K562 (cell line): Measurements from ENCODE around the gene CRYBG2. TPM values are rescaled to one million over a fixed set of nuclear protein-coding genes. Genes with fewer than 3 reads are reported as not detected.
A peak's percentile ranks its signal among the peaks of the same experiment; 100 is the strongest.

Source experiments
- ARID2 ChIP-seq: fragments of 450-650 bp; IDR thresholded peaks from 2 replicates; pipeline ENCODE4 v1.6.1; 2017; ENCODE audit warnings: antibody characterized with exemption, mild to moderate bottlenecking
- CEBPB ChIP-seq: fragments of 450-650 bp; IDR thresholded peaks from 2 replicates; pipeline ENCODE4 v1.6.1; 2016; ENCODE audit warnings: missing genetic modification characterization, missing compliant biosample characterization
- HLTF ChIP-seq: fragments of 450-650 bp; IDR thresholded peaks from 2 replicates; pipeline ENCODE4 v1.6.1; 2016
- MEIS2 ChIP-seq: fragments of 450-650 bp; IDR thresholded peaks from 2 replicates; pipeline ENCODE4 v1.6.1; 2014; ENCODE audit warnings: mild to moderate bottlenecking; ENCODE audit not compliant: partially characterized antibody
- NCOA2 ChIP-seq, 2 experiments: fragments of 450-650 bp; IDR thresholded peaks; 2 replicates each; pipeline ENCODE4 v1.6.1; 2018; ENCODE audit warnings: mild to moderate bottlenecking in 2 of 2, moderate library complexity in 1 of 2; ENCODE audit not compliant: partially characterized antibody in 2 of 2
- PCBP1 ChIP-seq: fragments of 200-400 bp; formaldehyde crosslinking; IDR thresholded peaks from 2 replicates; pipeline ENCODE4 v1.6.1; 2018; ENCODE audit warnings: mild to moderate bottlenecking, low read depth, low read length; ENCODE audit not compliant: poor library complexity, severe bottlenecking
- RAD21 ChIP-seq, 2 experiments: fragments of 250-450 bp in 1 of 2; fragments of 450-650 bp in 1 of 2; sonication (Bioruptor Pico) in 1 of 2; formaldehyde crosslinking in 1 of 2; IDR thresholded peaks in 1 of 2; conservative IDR thresholded peaks in 1 of 2; 2 replicates each; pipeline versions ENCODE4 v1.4.0 to v1.8.0; 2020 to 2022; ENCODE audit warnings: mild to moderate bottlenecking in 2 of 2, moderate library complexity in 1 of 2
- RBFOX2 ChIP-seq: fragments of 200-400 bp; formaldehyde crosslinking; IDR thresholded peaks from 2 replicates; pipeline ENCODE4 v1.6.1; 2017; ENCODE audit warnings: low read depth, mild to moderate bottlenecking, low read length, moderate library complexity
- RFX7 ChIP-seq: fragments of 250-450 bp; sonication (Bioruptor Pico); IDR thresholded peaks from 2 replicates; pipeline ENCODE4 v1.5.1; 2021; ENCODE audit warnings: mild to moderate bottlenecking
- SAFB ChIP-seq: fragments of 200-400 bp; formaldehyde crosslinking; IDR thresholded peaks from 2 replicates; pipeline ENCODE4 v1.6.1; 2017; ENCODE audit warnings: low read depth, low read length, borderline replicate concordance
- SMARCE1 ChIP-seq: fragments of 450-650 bp; IDR thresholded peaks from 2 replicates; pipeline ENCODE4 v1.7.1; 2016; ENCODE audit warnings: mild to moderate bottlenecking
- SOX6 ChIP-seq: fragments of 450-650 bp; IDR thresholded peaks from 2 replicates; pipeline ENCODE4 v1.6.1; 2014; ENCODE audit warnings: mild to moderate bottlenecking
- ZFP36 ChIP-seq: fragments of 150-350 bp; IDR thresholded peaks from 2 replicates; pipeline ENCODE4 v1.6.1; 2018; ENCODE audit warnings: low read length, low read depth; ENCODE audit not compliant: partially characterized antibody
- ZNF75A ChIP-seq: fragments of 450-650 bp; formaldehyde crosslinking; IDR thresholded peaks from 2 replicates; pipeline ENCODE4 v1.4.0; 2020; ENCODE audit warnings: mild to moderate bottlenecking
- ZNF785 ChIP-seq: fragments of 250-450 bp; sonication (Bioruptor Pico); IDR thresholded peaks from 2 replicates; pipeline ENCODE4 v1.4.0; 2020; ENCODE audit warnings: mild to moderate bottlenecking
- polyA plus RNA-seq, 8 experiments: library from polyadenylated mRNA; depleted of rRNA in 4 of 8; stranded (reverse) in 5 of 8; unstranded in 3 of 8; fragments of >200 nt; fragmentation: Nextera tagmentation in 2 of 8; fragmentation: Illumina TruSeq in 1 of 8; extraction: Ambion mirVana in 2 of 8; extraction: Trizol in 1 of 8; gene quantifications; 2 replicates each; pipeline versions ENCODE4 v1.2.1 to v1.2.3, GENCODE V29; 2011 to 2014; ENCODE audit warnings: inconsistent platforms in 1 of 8, missing spikeins in 1 of 8
- total RNA-seq, 7 experiments: library from RNA; depleted of rRNA in 6 of 7; stranded (reverse); fragments of >200 nt in 6 of 7; fragmentation: Illumina TruSeq in 2 of 7; extraction: Trizol in 2 of 7; gene quantifications; 2 replicates each; pipeline versions ENCODE4 v1.2.1 to v1.2.3, GENCODE V29; 2011 to 2021; ENCODE audit warnings: low replicate concordance in 1 of 7
- TF ChIP-seq, protein P1 (sequence below): fragments of 250-450 bp; sonication (Bioruptor Pico); IDR thresholded peaks from 2 replicates; pipeline ENCODE4 v1.8.0; 2022; ENCODE audit warnings: inconsistent platforms, mild to moderate bottlenecking, moderate library complexity, borderline replicate concordance
- TF ChIP-seq, protein P2 (sequence below): sonication (generic); IDR thresholded peaks from 2 replicates; pipeline ENCODE4 v1.6.1; 2016
- TF ChIP-seq, protein P3 (sequence below): fragments of 450-650 bp; IDR thresholded peaks from 2 replicates; pipeline ENCODE4 v1.7.0; 2016; ENCODE audit warnings: borderline replicate concordance
- TF ChIP-seq, protein P4 (sequence below): fragments of 450-650 bp; conservative IDR thresholded peaks from 2 replicates; pipeline ENCODE4 v1.6.1; 2016; ENCODE audit warnings: missing genetic modification characterization, low read depth, mild to moderate bottlenecking, missing compliant biosample characterization, moderate library complexity
- TF ChIP-seq, protein P5 (sequence below): fragments of 450-650 bp; IDR thresholded peaks from 2 replicates; pipeline ENCODE4 v1.6.1; 2018; ENCODE audit warnings: mild to moderate bottlenecking, low read depth; ENCODE audit not compliant: partially characterized antibody

The CRYBG2 gene
- total and polyA plus RNA-seq, 9 of the 15 experiments (the other 6 are each of a cell fraction or from before 2014, with no cell fraction given) = 0.39 to 8.5 (median 3.7) TPM

DNA sequence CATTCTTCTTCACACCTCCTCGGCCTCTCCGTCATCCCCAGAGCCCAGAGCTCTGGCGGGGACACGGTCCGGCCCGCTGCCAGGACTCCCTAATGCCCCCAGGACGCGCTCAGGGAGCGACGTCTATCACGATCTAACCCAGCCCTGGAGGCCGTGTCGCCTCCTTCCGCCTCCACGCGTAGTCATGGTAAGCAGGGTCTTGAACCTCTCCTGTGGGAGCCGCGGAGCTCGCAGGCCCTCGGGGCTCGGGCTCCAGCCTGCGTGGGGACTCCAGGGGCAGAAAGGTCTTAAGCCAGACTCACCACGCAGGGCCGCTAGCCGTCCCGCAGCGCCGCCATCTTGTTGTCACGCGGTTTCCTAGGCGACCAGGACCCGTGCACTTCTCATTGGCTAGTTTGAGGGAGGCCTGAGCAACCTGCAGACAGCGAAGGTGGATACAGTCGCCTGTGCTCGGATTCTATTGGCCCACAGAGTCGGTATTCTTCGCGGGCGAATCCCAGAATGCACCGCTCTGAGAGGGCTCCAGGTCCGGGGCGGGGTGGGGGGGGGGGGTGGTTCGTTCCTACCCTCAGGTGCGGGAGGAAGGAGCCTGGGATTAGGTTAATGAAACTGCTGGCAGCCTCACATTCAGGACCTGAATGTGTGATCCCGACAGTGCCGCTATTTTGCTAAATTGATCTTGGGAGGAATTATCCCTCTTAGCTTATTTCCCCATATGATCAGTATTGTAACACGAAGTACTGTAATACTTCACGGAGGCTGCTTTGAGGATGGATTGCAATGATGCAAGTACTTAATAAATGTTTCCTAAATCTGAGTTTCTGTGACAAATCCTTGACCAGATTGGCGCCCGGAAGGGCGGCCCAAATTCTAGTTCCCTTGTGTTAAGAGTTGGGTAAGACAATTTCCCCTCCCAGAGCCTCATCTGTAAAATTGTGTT, 47.4 kb downstream of the CRYBG2 start, which contains the start of gene UBXN11 (continued):
- TF ChIP-seq, protein P1, sequence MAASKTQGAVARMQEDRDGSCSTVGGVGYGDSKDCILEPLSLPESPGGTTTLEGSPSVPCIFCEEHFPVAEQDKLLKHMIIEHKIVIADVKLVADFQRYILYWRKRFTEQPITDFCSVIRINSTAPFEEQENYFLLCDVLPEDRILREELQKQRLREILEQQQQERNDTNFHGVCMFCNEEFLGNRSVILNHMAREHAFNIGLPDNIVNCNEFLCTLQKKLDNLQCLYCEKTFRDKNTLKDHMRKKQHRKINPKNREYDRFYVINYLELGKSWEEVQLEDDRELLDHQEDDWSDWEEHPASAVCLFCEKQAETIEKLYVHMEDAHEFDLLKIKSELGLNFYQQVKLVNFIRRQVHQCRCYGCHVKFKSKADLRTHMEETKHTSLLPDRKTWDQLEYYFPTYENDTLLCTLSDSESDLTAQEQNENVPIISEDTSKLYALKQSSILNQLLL (CRISPR knock-in tag) = no peak
- TF ChIP-seq RAD21 (CRISPR knock-in tag; conservative IDR thresholded peaks at IDR 0.05 in 1 of 2, IDR thresholded peaks at IDR 0.05 in 1 of 2) = no peak
- no peak for TF ChIP-seq RFX7
- TF ChIP-seq SOX6 = no peak
- TF ChIP-seq, protein P2, sequence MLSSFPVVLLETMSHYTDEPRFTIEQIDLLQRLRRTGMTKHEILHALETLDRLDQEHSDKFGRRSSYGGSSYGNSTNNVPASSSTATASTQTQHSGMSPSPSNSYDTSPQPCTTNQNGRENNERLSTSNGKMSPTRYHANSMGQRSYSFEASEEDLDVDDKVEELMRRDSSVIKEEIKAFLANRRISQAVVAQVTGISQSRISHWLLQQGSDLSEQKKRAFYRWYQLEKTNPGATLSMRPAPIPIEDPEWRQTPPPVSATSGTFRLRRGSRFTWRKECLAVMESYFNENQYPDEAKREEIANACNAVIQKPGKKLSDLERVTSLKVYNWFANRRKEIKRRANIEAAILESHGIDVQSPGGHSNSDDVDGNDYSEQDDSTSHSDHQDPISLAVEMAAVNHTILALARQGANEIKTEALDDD = no peak
- no peak for TF ChIP-seq ZNF75A (CRISPR knock-in tag)
- peak; percentile 45 for TF ChIP-seq MEIS2
- TF ChIP-seq ZFP36 = no peak
- TF ChIP-seq, protein P3, sequence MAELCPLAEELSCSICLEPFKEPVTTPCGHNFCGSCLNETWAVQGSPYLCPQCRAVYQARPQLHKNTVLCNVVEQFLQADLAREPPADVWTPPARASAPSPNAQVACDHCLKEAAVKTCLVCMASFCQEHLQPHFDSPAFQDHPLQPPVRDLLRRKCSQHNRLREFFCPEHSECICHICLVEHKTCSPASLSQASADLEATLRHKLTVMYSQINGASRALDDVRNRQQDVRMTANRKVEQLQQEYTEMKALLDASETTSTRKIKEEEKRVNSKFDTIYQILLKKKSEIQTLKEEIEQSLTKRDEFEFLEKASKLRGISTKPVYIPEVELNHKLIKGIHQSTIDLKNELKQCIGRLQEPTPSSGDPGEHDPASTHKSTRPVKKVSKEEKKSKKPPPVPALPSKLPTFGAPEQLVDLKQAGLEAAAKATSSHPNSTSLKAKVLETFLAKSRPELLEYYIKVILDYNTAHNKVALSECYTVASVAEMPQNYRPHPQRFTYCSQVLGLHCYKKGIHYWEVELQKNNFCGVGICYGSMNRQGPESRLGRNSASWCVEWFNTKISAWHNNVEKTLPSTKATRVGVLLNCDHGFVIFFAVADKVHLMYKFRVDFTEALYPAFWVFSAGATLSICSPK = no peak
- TF ChIP-seq SAFB = no peak
- TF ChIP-seq HLTF = no peak
- TF ChIP-seq, protein P4, sequence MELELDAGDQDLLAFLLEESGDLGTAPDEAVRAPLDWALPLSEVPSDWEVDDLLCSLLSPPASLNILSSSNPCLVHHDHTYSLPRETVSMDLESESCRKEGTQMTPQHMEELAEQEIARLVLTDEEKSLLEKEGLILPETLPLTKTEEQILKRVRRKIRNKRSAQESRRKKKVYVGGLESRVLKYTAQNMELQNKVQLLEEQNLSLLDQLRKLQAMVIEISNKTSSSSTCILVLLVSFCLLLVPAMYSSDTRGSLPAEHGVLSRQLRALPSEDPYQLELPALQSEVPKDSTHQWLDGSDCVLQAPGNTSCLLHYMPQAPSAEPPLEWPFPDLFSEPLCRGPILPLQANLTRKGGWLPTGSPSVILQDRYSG (tag) = 0 out of 2 replicates have a peak, but pooled peaks have one; percentile 28
- no peak for TF ChIP-seq ARID2
- peak; percentile 79 for TF ChIP-seq RBFOX2
- no peak for TF ChIP-seq ZNF785 (CRISPR knock-in tag)
- TF ChIP-seq, protein P5, sequence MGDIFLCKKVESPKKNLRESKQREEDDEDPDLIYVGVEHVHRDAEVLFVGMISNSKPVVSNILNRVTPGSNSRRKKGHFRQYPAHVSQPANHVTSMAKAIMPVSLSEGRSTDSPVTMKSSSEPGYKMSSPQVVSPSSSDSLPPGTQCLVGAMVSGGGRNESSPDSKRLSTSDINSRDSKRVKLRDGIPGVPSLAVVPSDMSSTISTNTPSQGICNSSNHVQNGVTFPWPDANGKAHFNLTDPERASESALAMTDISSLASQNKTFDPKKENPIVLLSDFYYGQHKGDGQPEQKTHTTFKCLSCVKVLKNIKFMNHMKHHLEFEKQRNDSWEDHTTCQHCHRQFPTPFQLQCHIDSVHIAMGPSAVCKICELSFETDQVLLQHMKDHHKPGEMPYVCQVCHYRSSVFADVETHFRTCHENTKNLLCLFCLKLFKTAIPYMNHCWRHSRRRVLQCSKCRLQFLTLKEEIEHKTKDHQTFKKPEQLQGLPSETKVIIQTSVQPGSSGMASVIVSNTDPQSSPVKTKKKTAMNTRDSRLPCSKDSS = no peak
- no peak for TF ChIP-seq NCOA2 (IDR thresholded peaks at IDR 0.05; ENCODE audit: partially characterized antibody in 2 of 2)
- TF ChIP-seq CEBPB = peak; percentile 73
- TF ChIP-seq SMARCE1 = no peak
- no peak for TF ChIP-seq PCBP1
